Erythroblast (primary cell): ENCODE data around the gene EMP3.
A peak's percentile ranks its signal among the peaks of the same experiment; 100 is the strongest.
"Not testable (repeated sequence)": the region's sequence is repeated elsewhere in the genome, so short reads cannot be mapped to it uniquely, and the experiment has no call there.

ENCODE experiments used
- DNase-seq, 2 experiments: peaks; one replicate each; lab custom pipeline; 2025; lab: John Stamatoyannopoulos, UW
- GATA1 ChIP-seq: IDR thresholded peaks from 2 replicates; pipeline ENCODE4 v1.6.1; 2011; ENCODE audit warnings: low read depth, mild to moderate bottlenecking, control low read depth, low read length, moderate library complexity
- POLR2A ChIP-seq: IDR thresholded peaks from 2 replicates; pipeline ENCODE4 v1.6.1; 2011; ENCODE audit warnings: mild to moderate bottlenecking, low read length

Gene EMP3

GRCh38 chr19:48325265-48325910, at the start of gene EMP3:
EMP3 (plus strand) TSS chr19:48325552; CDS start chr19:48326845, 1,293 bp downstream.
- TF ChIP-seq GATA1 (no peak), POLR2A (peak; percentile 88)
- DNase-seq: peak; percentile 89 to 91

GRCh38 chr19:48279747-48280146, 45.6 kb upstream of the EMP3 start:
- TF ChIP-seq GATA1 (no peak), POLR2A (no peak)
- DNase-seq: no peak

- DNase-seq: no peak
- TF ChIP-seq GATA1: no peak
- TF ChIP-seq POLR2A: no peak
These were observed 41.4 kb upstream of the EMP3 start for GRCh38 chr19:48283908-48284307.

- no peak for DNase-seq
- TF ChIP-seq POLR2A (no peak), GATA1 (no peak)
These were observed 40.5 kb upstream of the EMP3 start for GRCh38 chr19:48284896-48285295.

- DNase-seq: no peak
- TF ChIP-seq POLR2A (no peak), GATA1 (no peak)
These were observed 37.6 kb upstream of the EMP3 start for GRCh38 chr19:48287748-48288147.

GRCh38 chr19:48290401-48290770, 35.0 kb upstream of the EMP3 start:
- DNase-seq: no peak
- TF ChIP-seq GATA1: no peak
- no peak for TF ChIP-seq POLR2A

- no peak for TF ChIP-seq POLR2A
- no peak for TF ChIP-seq GATA1
- peak; percentile 56 to 79 for DNase-seq
These were observed 34.4 kb upstream of the EMP3 start for GRCh38 chr19:48290771-48291488.

- DNase-seq: not testable (repeated sequence)
These were observed 33.9 kb upstream of the EMP3 start for GRCh38 chr19:48291489-48291815.

- DNase-seq: no peak
- TF ChIP-seq POLR2A: no peak
- no peak for TF ChIP-seq GATA1
These were observed 32.6 kb upstream of the EMP3 start for GRCh38 chr19:48292798-48293197.

GRCh38 chr19:48295458-48295857, 29.9 kb upstream of the EMP3 start:
- no peak for TF ChIP-seq GATA1
- TF ChIP-seq POLR2A: no peak

GRCh38 chr19:48296963-48297734, 28.2 kb upstream of the EMP3 start:
- no peak for DNase-seq
- TF ChIP-seq POLR2A (no peak), GATA1 (no peak)

More at GRCh38 chr19:48295458-48295857, 29.9 kb upstream of the EMP3 start:
- no peak for DNase-seq

- TF ChIP-seq POLR2A (no peak), GATA1 (no peak)
- DNase-seq: no peak
These were observed 27.4 kb upstream of the EMP3 start for GRCh38 chr19:48297975-48298374.

GRCh38 chr19:48301886-48302599, 23.3 kb upstream of the EMP3 start:
- TF ChIP-seq GATA1: no peak
- no peak for TF ChIP-seq POLR2A
- no peak for DNase-seq

GRCh38 chr19:48302600-48302959, 22.8 kb upstream of the EMP3 start:
- DNase-seq: no peak
- TF ChIP-seq POLR2A (no peak), GATA1 (no peak)

GRCh38 chr19:48303367-48303766, 22.0 kb upstream of the EMP3 start:
- no peak for DNase-seq
- TF ChIP-seq POLR2A (no peak), GATA1 (no peak)
